ENCODE results near the gene KCNH8.

KCNH8 gene

DNA sequence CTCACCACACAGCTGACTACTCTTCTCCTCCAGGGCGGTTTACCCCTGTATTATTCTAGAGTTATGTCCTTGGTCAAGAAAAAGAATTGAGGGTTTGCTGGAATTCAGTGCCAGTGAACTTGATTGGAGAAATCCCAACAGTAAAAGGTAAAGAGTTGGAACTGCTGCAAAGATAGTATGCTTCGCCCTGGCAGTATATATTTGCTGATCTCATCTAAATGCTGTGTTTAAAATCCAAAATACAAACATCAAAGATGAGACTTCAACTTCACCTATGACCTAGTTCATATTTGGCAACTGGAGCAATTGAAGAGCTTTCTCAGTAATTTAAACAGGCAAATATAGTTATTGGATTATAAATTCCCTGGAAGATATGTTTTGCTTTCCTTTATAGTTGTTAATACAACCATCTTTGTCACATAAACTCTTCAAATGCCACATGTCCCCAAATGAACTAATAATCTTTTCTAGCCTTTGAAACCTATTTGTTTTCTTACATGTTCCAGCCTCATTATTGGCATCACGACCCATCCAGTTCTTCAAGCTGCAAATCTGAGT lies 6.5 kb downstream of the KCNH8 start:
- Histone ChIP-seq H3K27me3 (ENCODE audit: control insufficient read depth in 3 of 3, insufficient read depth in 3 of 3, low read depth in 1 of 3, low read length in 3 of 3) (peaks cover 0 to 2% (median 0%) of the 10 kb centered on the region in 3 experiments), H3K4ac (ENCODE audit: low read length) (no peak overlapping the region), H3K36me3 (replicated peaks in 1 of 2; ENCODE audit: control insufficient read depth in 2 of 2, insufficient read depth in 2 of 2, low read length in 2 of 2) (no peaks in the 10 kb centered on the region), H3K4me3 (ENCODE audit: low read length in 2 of 2) (no peak overlapping the region), H3K14ac (ENCODE audit: low read length) (no peak overlapping the region), H3K9ac (ENCODE audit: low read depth, low read length, poor library complexity) (no peak overlapping the region), H2AFZ (ENCODE audit: low read length) (no peak overlapping the region), H3K27ac (replicated peaks; ENCODE audit: low read length) (no peak overlapping the region), H3K79me1 (ENCODE audit: low read depth, low read length) (no peaks in the 10 kb centered on the region), H2BK5ac (ENCODE audit: low read length) (no peak overlapping the region), H3K18ac (ENCODE audit: low read length) (no peak overlapping the region), H2BK12ac (ENCODE audit: low read length) (no peak overlapping the region), H2BK120ac (ENCODE audit: low read depth, low read length) (no peak overlapping the region), H4K8ac (ENCODE audit: low read depth, low read length) (no peak overlapping the region), H3K23ac (ENCODE audit: low read depth, low read length, poor library complexity) (no peak overlapping the region), H4K91ac (ENCODE audit: low read depth, low read length, poor library complexity) (no peak overlapping the region), H3K4me1 (ENCODE audit: control insufficient read depth in 2 of 2, insufficient read depth in 1 of 2, low read depth in 1 of 2, low read length in 2 of 2) (no peaks in the 10 kb centered on the region), H2AK5ac (ENCODE audit: low read depth, low read length) (no peak overlapping the region), H2BK15ac (ENCODE audit: low read length) (no peak overlapping the region), H3K9me3 (replicated peaks in 1 of 2; ENCODE audit: control insufficient read depth in 2 of 2, insufficient read depth in 1 of 2, low read depth in 1 of 2, low read length in 2 of 2) (no peaks in the 10 kb centered on the region), H3K4me2 (ENCODE audit: insufficient read depth, low read length, poor library complexity, severe bottlenecking) (no peak overlapping the region)
- DNase-seq (ENCODE audit: low spot score) = no peak
- no CpG with 5 or more reads among the region's 3 CpGs for WGBS, 2 donors (ENCODE audit: extremely low coverage in 2 of 2, insufficient read length in 2 of 2, insufficient replicate concordance in 1 of 2)

DNA sequence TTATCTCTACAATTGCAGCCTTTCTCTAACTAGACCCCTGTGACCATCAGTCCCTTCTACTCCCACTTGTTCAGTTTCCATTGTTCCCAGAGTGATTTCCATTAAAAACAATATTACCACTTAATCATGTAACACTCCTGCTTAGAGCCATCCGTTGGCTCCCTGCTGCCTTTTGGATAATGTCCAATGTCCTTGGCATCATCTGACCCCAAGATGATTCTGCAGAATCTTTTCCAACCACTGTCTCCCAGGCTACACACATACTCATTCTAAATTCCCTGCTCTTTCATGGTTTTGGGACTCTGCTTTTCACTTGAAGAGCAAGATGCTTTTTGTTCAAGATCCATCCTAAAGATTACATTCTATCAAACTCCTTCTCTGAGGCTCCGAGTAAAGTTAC lies 7.1 kb downstream of the KCNH8 start:
- no peak overlapping the region for H4K8ac ChIP-seq (ENCODE audit: low read depth, low read length)
- H3K14ac ChIP-seq (ENCODE audit: low read length) = no peak overlapping the region
- no peak overlapping the region for H2BK5ac ChIP-seq (ENCODE audit: low read length)
- WGBS, 2 donors (ENCODE audit: extremely low coverage in 2 of 2, insufficient read length in 2 of 2, insufficient replicate concordance in 1 of 2) = no CpG with 5 or more reads among the region's 2 CpGs
- no peak overlapping the region for H2AFZ ChIP-seq (ENCODE audit: low read length)
- H3K9ac ChIP-seq (ENCODE audit: low read depth, low read length, poor library complexity) = no peak overlapping the region
- H2BK12ac ChIP-seq (ENCODE audit: low read length) = no peak overlapping the region
- no peaks in the 10 kb centered on the region for H3K79me1 ChIP-seq (ENCODE audit: low read depth, low read length)
- H3K9me3 ChIP-seq (replicated peaks in 1 of 2; ENCODE audit: control insufficient read depth in 2 of 2, insufficient read depth in 1 of 2, low read depth in 1 of 2, low read length in 2 of 2) = no peaks in the 10 kb centered on the region
- no peak overlapping the region for H2AK5ac ChIP-seq (ENCODE audit: low read depth, low read length)
- H3K36me3 ChIP-seq (replicated peaks in 1 of 2; ENCODE audit: control insufficient read depth in 2 of 2, insufficient read depth in 2 of 2, low read length in 2 of 2) = no peaks in the 10 kb centered on the region
- no peak overlapping the region for H3K4me2 ChIP-seq (ENCODE audit: insufficient read depth, low read length, poor library complexity, severe bottlenecking)
- no peak overlapping the region for H3K4me3 ChIP-seq (ENCODE audit: low read length in 2 of 2)
- no peak overlapping the region for H3K18ac ChIP-seq (ENCODE audit: low read length)
- H4K91ac ChIP-seq (ENCODE audit: low read depth, low read length, poor library complexity) = no peak overlapping the region
- H2BK120ac ChIP-seq (ENCODE audit: low read depth, low read length) = no peak overlapping the region
- H3K4ac ChIP-seq (ENCODE audit: low read length) = no peak overlapping the region
- H3K27ac ChIP-seq (replicated peaks; ENCODE audit: low read length) = no peak overlapping the region
- no peak overlapping the region for H2BK15ac ChIP-seq (ENCODE audit: low read length)
- no peaks in the 10 kb centered on the region for H3K27me3 ChIP-seq (ENCODE audit: control insufficient read depth in 3 of 3, insufficient read depth in 3 of 3, low read depth in 1 of 3, low read length in 3 of 3)
- no peak for DNase-seq (ENCODE audit: low spot score)
- no peaks in the 10 kb centered on the region for H3K4me1 ChIP-seq (ENCODE audit: control insufficient read depth in 2 of 2, insufficient read depth in 1 of 2, low read depth in 1 of 2, low read length in 2 of 2)
- no peak overlapping the region for H3K23ac ChIP-seq (ENCODE audit: low read depth, low read length, poor library complexity)

DNA sequence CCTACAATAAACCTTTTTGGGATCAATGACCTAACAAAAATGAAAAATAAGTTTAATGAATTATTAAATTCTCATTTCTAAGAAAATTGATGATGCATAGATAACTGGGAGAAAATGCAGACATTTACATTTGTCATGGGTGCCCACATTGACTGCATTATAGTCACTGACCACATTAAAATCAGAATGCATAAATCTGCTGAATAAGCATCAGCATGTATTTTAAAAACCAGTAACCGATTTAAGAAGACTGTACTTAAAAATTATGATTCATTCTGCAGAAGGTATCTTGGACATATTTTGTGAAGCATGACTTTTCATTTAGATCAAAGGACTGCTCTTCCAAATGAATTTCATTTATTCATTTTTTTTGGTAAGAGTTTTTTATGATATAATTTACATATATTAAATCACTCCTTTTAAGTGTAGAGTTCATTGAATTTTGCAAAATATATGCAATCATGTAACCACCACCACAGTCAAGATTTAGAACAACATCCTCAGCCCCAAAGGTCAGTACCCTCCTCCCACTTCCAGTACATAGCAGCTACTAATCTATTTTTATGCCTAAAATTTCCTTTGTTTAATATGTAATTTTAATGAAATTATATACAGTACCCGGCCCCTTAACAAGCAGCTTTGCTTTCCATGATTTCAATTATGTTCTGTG lies 11.8 kb downstream of the KCNH8 start:
- Histone ChIP-seq H3K14ac (ENCODE audit: low read length) (no peak overlapping the region), H3K4me3 (ENCODE audit: low read length in 2 of 2) (no peak overlapping the region), H3K4ac (ENCODE audit: low read length) (no peak overlapping the region), H3K18ac (ENCODE audit: low read length) (no peak overlapping the region), H3K27me3 (ENCODE audit: control insufficient read depth in 3 of 3, insufficient read depth in 3 of 3, low read depth in 1 of 3, low read length in 3 of 3) (no peaks in the 10 kb centered on the region), H4K8ac (ENCODE audit: low read depth, low read length) (no peak overlapping the region), H2BK15ac (ENCODE audit: low read length) (no peak overlapping the region), H3K9me3 (replicated peaks in 1 of 2; ENCODE audit: control insufficient read depth in 2 of 2, insufficient read depth in 1 of 2, low read depth in 1 of 2, low read length in 2 of 2) (no peaks in the 10 kb centered on the region), H2BK120ac (ENCODE audit: low read depth, low read length) (no peak overlapping the region), H2AFZ (ENCODE audit: low read length) (no peak overlapping the region), H3K4me2 (ENCODE audit: insufficient read depth, low read length, poor library complexity, severe bottlenecking) (no peak overlapping the region), H3K36me3 (replicated peaks in 1 of 2; ENCODE audit: control insufficient read depth in 2 of 2, insufficient read depth in 2 of 2, low read length in 2 of 2) (no peaks in the 10 kb centered on the region), H3K27ac (replicated peaks; ENCODE audit: low read length) (no peak overlapping the region), H3K23ac (ENCODE audit: low read depth, low read length, poor library complexity) (no peak overlapping the region), H2AK5ac (ENCODE audit: low read depth, low read length) (no peak overlapping the region), H2BK5ac (ENCODE audit: low read length) (no peak overlapping the region), H3K9ac (ENCODE audit: low read depth, low read length, poor library complexity) (no peak overlapping the region), H4K91ac (ENCODE audit: low read depth, low read length, poor library complexity) (no peak overlapping the region), H3K79me1 (ENCODE audit: low read depth, low read length) (no peaks in the 10 kb centered on the region), H2BK12ac (ENCODE audit: low read length) (no peak overlapping the region), H3K4me1 (ENCODE audit: control insufficient read depth in 2 of 2, insufficient read depth in 1 of 2, low read depth in 1 of 2, low read length in 2 of 2) (no peaks in the 10 kb centered on the region)
- WGBS, 2 donors (ENCODE audit: extremely low coverage in 2 of 2, insufficient read length in 2 of 2, insufficient replicate concordance in 1 of 2) = no CpG with 5 or more reads among the region's 2 CpGs
- no peak for DNase-seq (ENCODE audit: low spot score)

DNA sequence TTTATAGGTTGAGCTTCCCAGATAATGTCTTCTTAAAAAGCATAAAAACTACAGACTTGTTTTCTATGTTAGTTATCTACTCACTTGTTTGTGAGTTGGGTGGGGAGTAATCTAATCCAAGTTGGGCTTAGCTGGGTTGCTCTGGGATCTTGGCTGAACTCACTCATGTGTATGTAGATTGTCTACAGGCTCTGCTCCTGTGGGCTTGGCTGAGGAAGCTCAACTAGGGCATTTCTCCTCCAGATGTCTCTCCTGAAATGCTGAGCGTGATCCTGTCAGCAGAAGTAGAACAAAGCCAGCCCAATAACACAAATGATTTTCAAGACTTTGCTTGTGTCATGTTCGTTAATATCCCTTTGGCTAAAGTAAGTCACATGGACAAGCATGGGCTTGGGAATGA lies 17.3 kb downstream of the KCNH8 start:
- no peaks in the 10 kb centered on the region for H3K79me1 ChIP-seq (ENCODE audit: low read depth, low read length)
- no peak overlapping the region for H3K27ac ChIP-seq (replicated peaks; ENCODE audit: low read length)
- H3K4ac ChIP-seq (ENCODE audit: low read length) = no peak overlapping the region
- no peaks in the 10 kb centered on the region for H3K27me3 ChIP-seq (ENCODE audit: control insufficient read depth in 3 of 3, insufficient read depth in 3 of 3, low read depth in 1 of 3, low read length in 3 of 3)
- H2BK120ac ChIP-seq (ENCODE audit: low read depth, low read length) = no peak overlapping the region
- H4K91ac ChIP-seq (ENCODE audit: low read depth, low read length, poor library complexity) = no peak overlapping the region
- no peak overlapping the region for H3K4me3 ChIP-seq (ENCODE audit: low read length in 2 of 2)
- no peak overlapping the region for H2BK5ac ChIP-seq (ENCODE audit: low read length)
- no peaks in the 10 kb centered on the region for H3K4me1 ChIP-seq (ENCODE audit: control insufficient read depth in 2 of 2, insufficient read depth in 1 of 2, low read depth in 1 of 2, low read length in 2 of 2)
- H3K14ac ChIP-seq (ENCODE audit: low read length) = no peak overlapping the region
- no peak for DNase-seq (ENCODE audit: low spot score)
- no peak overlapping the region for H3K4me2 ChIP-seq (ENCODE audit: insufficient read depth, low read length, poor library complexity, severe bottlenecking)
- H4K8ac ChIP-seq (ENCODE audit: low read depth, low read length) = no peak overlapping the region
- no peak overlapping the region for H3K9ac ChIP-seq (ENCODE audit: low read depth, low read length, poor library complexity)
- H2BK15ac ChIP-seq (ENCODE audit: low read length) = no peak overlapping the region
- no peak overlapping the region for H2AFZ ChIP-seq (ENCODE audit: low read length)
- H3K23ac ChIP-seq (ENCODE audit: low read depth, low read length, poor library complexity) = no peak overlapping the region
- H2AK5ac ChIP-seq (ENCODE audit: low read depth, low read length) = no peak overlapping the region
- H3K9me3 ChIP-seq (replicated peaks in 1 of 2; ENCODE audit: control insufficient read depth in 2 of 2, insufficient read depth in 1 of 2, low read depth in 1 of 2, low read length in 2 of 2) = no peaks in the 10 kb centered on the region
- H3K36me3 ChIP-seq (replicated peaks in 1 of 2; ENCODE audit: control insufficient read depth in 2 of 2, insufficient read depth in 2 of 2, low read length in 2 of 2) = no peaks in the 10 kb centered on the region
- H2BK12ac ChIP-seq (ENCODE audit: low read length) = no peak overlapping the region
- H3K18ac ChIP-seq (ENCODE audit: low read length) = no peak overlapping the region
- WGBS, 2 donors (ENCODE audit: extremely low coverage in 2 of 2, insufficient read length in 2 of 2, insufficient replicate concordance in 1 of 2) = no CpG with 5 or more reads among the region's 2 CpGs
